GM12878 (cell line): ENCODE results near the gene ZNF367. TPM values are rescaled to one million over a fixed set of nuclear protein-coding genes. Genes with fewer than 3 reads are reported as not detected.

Experiments
- ATAC-seq: fragments of 200-7000 bp; cut with Tn5 transposase; 3 replicates; pipeline ENCODE4 v1.9.1; 2020; ENCODE audit warnings: mild to moderate bottlenecking, moderate library complexity
- BruUV-seq: library from RNA; stranded (reverse); fragments of 400-500 nt; replicated peaks from 2 replicates; lab custom pipeline; 2021; lab: Mats Ljungman, UMichigan
- CTCF ChIA-PET: fragments of 300-600 bp; sonication (Branson Sonifier 250); formaldehyde crosslinking; extraction: SDS; loops from one replicate; lab custom pipeline; 2021; ENCODE audit warnings: inconsistent platforms; lab: Yijun Ruan, JAX
- POLR2A ChIA-PET: fragments of 350-600 bp; formaldehyde crosslinking; extraction: SDS; loops from one replicate; lab custom pipeline; 2021; ENCODE audit warnings: inconsistent platforms; lab: Charles Lee
- RAD21 ChIA-PET: fragments of 300-600 bp; sonication (Branson Sonifier 250); formaldehyde crosslinking; loops from one replicate; lab custom pipeline; 2023; ENCODE audit warnings: antibody characterized with exemption; ENCODE audit not compliant: unreplicated experiment; lab: Charles Lee
- SMC1A ChIA-PET: fragments of 300-600 bp; sonication (Branson Sonifier 250); formaldehyde crosslinking; loops from one replicate; lab custom pipeline; 2023; ENCODE audit not compliant: unreplicated experiment, uncharacterized antibody; lab: Charles Lee
- DNase-seq: peaks from one replicate; pipeline ENCODE4 v3.0.0-alpha.2; 2011; ENCODE audit warnings: low read depth, low spot score
- FAIRE-seq: peaks from 3 replicates; lab custom pipeline; 2011; peaks lifted over from hg19 to GRCh38; lab: Jason Lieb, UNC
- H2AFZ ChIP-seq: 2 replicates; pipeline ENCODE4 v1.6.0; 2011; ENCODE audit warnings: low read depth, low read length, control low read depth; ENCODE audit not compliant: control insufficient read depth
- H3K27ac ChIP-seq: 2 replicates; pipeline ENCODE4 v1.5.1; 2011; ENCODE audit warnings: control low read depth; ENCODE audit not compliant: control insufficient read depth, insufficient read depth
- H3K27me3 ChIP-seq, 2 experiments: replicated peaks in 1 of 2; 2 replicates each; pipeline versions ENCODE4 v1.6.0 to v1.6.1; 2011; ENCODE audit warnings: low read length in 1 of 2; ENCODE audit not compliant: control insufficient read depth in 2 of 2, insufficient read depth in 2 of 2
- H3K36me3 ChIP-seq, 2 experiments: 2 replicates each; pipeline ENCODE4 v1.5.1; 2011; ENCODE audit warnings: low read length in 1 of 2; ENCODE audit not compliant: control insufficient read depth in 2 of 2, insufficient read depth in 2 of 2
- H3K4me1 ChIP-seq: 2 replicates; pipeline ENCODE4 v1.6.1; 2011; ENCODE audit warnings: mild to moderate bottlenecking, low read length, moderate library complexity, mixed read lengths; ENCODE audit not compliant: control insufficient read depth, insufficient read depth
- H3K4me2 ChIP-seq: 2 replicates; pipeline ENCODE4 v1.6.0; 2011; ENCODE audit warnings: control low read depth; ENCODE audit not compliant: control insufficient read depth, insufficient read depth
- H3K4me3 ChIP-seq: fragments of 200-600 bp; sonication (generic); 2 replicates; pipeline ENCODE4 v1.5.1; 2016
- H3K79me2 ChIP-seq: 2 replicates; pipeline ENCODE4 v1.6.0; 2011; ENCODE audit warnings: low read length; ENCODE audit not compliant: control insufficient read depth, insufficient read depth
- H3K9ac ChIP-seq: 2 replicates; pipeline ENCODE4 v1.8.0; 2011; ENCODE audit warnings: low read length, control low read depth, mixed read lengths; ENCODE audit not compliant: control insufficient read depth, insufficient read depth
- H3K9me3 ChIP-seq: replicated peaks from 3 replicates; pipeline ENCODE4 v1.5.1; 2011; ENCODE audit warnings: mild to moderate bottlenecking, low read length; ENCODE audit not compliant: control insufficient read depth, insufficient read depth
- H4K20me1 ChIP-seq: 2 replicates; pipeline ENCODE4 v1.6.0; 2011; ENCODE audit not compliant: control insufficient read depth, insufficient read depth
- ASH2L ChIP-seq: fragments of 300-600, 200-600 bp; sonication (generic); IDR thresholded peaks from 2 replicates; pipeline ENCODE4 v1.6.1; 2017; ENCODE audit warnings: low read depth, mild to moderate bottlenecking, borderline replicate concordance
- BMI1 ChIP-seq: fragments of 450-650 bp; IDR thresholded peaks from 2 replicates; pipeline ENCODE4 v1.6.1; 2016; ENCODE audit warnings: mild to moderate bottlenecking, moderate library complexity, borderline replicate concordance
- ESRRA ChIP-seq: IDR thresholded peaks from 2 replicates; pipeline ENCODE4 v1.6.1; 2012; ENCODE audit warnings: mild to moderate bottlenecking, low read length, improper control_type of control experiment
- ETV6 ChIP-seq, 2 experiments: fragments of 450-650 bp in 1 of 2; IDR thresholded peaks in 1 of 2; conservative IDR thresholded peaks in 1 of 2; 2 replicates each; pipeline ENCODE4 v1.6.1; 2014; ENCODE audit warnings: antibody characterized with exemption in 1 of 2, borderline replicate concordance in 1 of 2, low read depth in 1 of 2, mild to moderate bottlenecking in 1 of 2, moderate library complexity in 1 of 2
- GATAD2B ChIP-seq: fragments of 450-650 bp; conservative IDR thresholded peaks from 2 replicates; pipeline ENCODE4 v1.6.1; 2017; ENCODE audit warnings: low read depth, mild to moderate bottlenecking, moderate library complexity
- HDAC2 ChIP-seq: fragments of 200-600 bp; sonication (generic); IDR thresholded peaks from 2 replicates; pipeline ENCODE4 v1.6.1; 2017
- JUNB ChIP-seq: IDR thresholded peaks from 2 replicates; pipeline ENCODE4 v1.6.1; 2016; ENCODE audit warnings: antibody characterized with exemption, mild to moderate bottlenecking
- KLF5 ChIP-seq: fragments of 450-650 bp; IDR thresholded peaks from 2 replicates; pipeline ENCODE4 v1.6.1; 2014; ENCODE audit warnings: mild to moderate bottlenecking; ENCODE audit not compliant: partially characterized antibody
- MEF2A ChIP-seq: IDR thresholded peaks from 2 replicates; pipeline ENCODE4 v1.6.1; 2011; ENCODE audit warnings: low read depth, mild to moderate bottlenecking, low read length, moderate library complexity; ENCODE audit not compliant: insufficient read depth
- NFXL1 ChIP-seq: fragments of 450-650 bp; IDR thresholded peaks from 2 replicates; pipeline ENCODE4 v1.6.1; 2017; ENCODE audit warnings: antibody characterized with exemption, mild to moderate bottlenecking, borderline replicate concordance
- PAX5 ChIP-seq: IDR thresholded peaks from 2 replicates; pipeline ENCODE4 v1.6.1; 2011; ENCODE audit warnings: low read depth, low read length, borderline replicate concordance
- SIX5 ChIP-seq: IDR thresholded peaks from 2 replicates; pipeline ENCODE4 v1.6.1; 2011; ENCODE audit warnings: mild to moderate bottlenecking, low read depth, low read length, moderate library complexity; ENCODE audit not compliant: severe bottlenecking
- ZBED1 ChIP-seq: IDR thresholded peaks from 2 replicates; pipeline ENCODE4 v1.6.1; 2016; ENCODE audit warnings: borderline replicate concordance
- ZZZ3 ChIP-seq: IDR thresholded peaks from 2 replicates; pipeline ENCODE4 v1.6.1; 2011; ENCODE audit warnings: low read depth; ENCODE audit not compliant: control insufficient read depth, insufficient read length
- WGBS: methylation state at CpG from one replicate; pipeline ENCODE4 v1.1.6; 2016; ENCODE audit warnings: low lambda C conversion rate; ENCODE audit not compliant: insufficient replicate concordance, insufficient coverage; ENCODE audit errors: missing lambda C conversion rate; 5-methylcytosine and 5-hydroxymethylcytosine counted together
- in situ Hi-C: fragments of 300-500 bp; cut with MboI; formaldehyde crosslinking; loops from 9 replicates; pipeline ENCODE4 v1.14.3; 2018; ENCODE audit warnings: mixed read lengths
- intact Hi-C: fragments of 100-400 bp; cut with micrococcal nuclease; formaldehyde crosslinking; loops from one replicate; pipeline ENCODE4 v1.14.2; 2022; ENCODE audit not compliant: unreplicated experiment
- polyA plus RNA-seq, 11 experiments: library from polyadenylated mRNA; depleted of rRNA in 4 of 11; unstranded in 6 of 11; stranded (reverse) in 5 of 11; fragments of >200 nt; fragmentation: Nextera tagmentation in 4 of 11; fragmentation: Illumina TruSeq in 1 of 11; extraction: Ambion mirVana in 4 of 11; extraction: Trizol in 1 of 11; gene quantifications; 1 replicate in 1 of 11; 2 replicates in 10 of 11; pipeline versions ENCODE4 v1.2.1 to v1.2.3, GENCODE V29; 2011 to 2016; ENCODE audit warnings: inconsistent platforms in 2 of 11, missing spikeins in 2 of 11, low read depth in 1 of 11
- total RNA-seq, 4 experiments: library from RNA; depleted of rRNA in 3 of 4; stranded (reverse); fragments of >200 nt in 3 of 4; fragmentation: Illumina TruSeq in 1 of 4; extraction: Trizol in 1 of 4; gene quantifications; 2 replicates each; pipeline versions ENCODE4 v1.2.1 to v1.2.3, GENCODE V29; 2013 to 2021
- TF ChIP-seq, protein P1 (sequence below): IDR thresholded peaks from 2 replicates; pipeline ENCODE4 v1.6.1; 2012; ENCODE audit warnings: improper control_type of control experiment, low read depth, low read length; ENCODE audit not compliant: insufficient replicate concordance
- TF ChIP-seq, protein P2 (sequence below): IDR thresholded peaks from 2 replicates; pipeline ENCODE4 v1.6.1; 2011; ENCODE audit warnings: mild to moderate bottlenecking, low read depth, low read length, moderate library complexity; ENCODE audit not compliant: insufficient replicate concordance
- TF ChIP-seq, protein P3 (sequence below): fragments of 450-650 bp; IDR thresholded peaks from 2 replicates; pipeline ENCODE4 v1.6.1; 2017; ENCODE audit warnings: mild to moderate bottlenecking, low read depth, inconsistent platforms; ENCODE audit not compliant: poor library complexity, severe bottlenecking

ZNF367 gene
- total and polyA plus RNA-seq, 10 of the 15 experiments (the other 5 are each of a cell fraction or from before 2014, with no cell fraction given): 2.9 to 16.3 (median 11.1) TPM

DNA sequence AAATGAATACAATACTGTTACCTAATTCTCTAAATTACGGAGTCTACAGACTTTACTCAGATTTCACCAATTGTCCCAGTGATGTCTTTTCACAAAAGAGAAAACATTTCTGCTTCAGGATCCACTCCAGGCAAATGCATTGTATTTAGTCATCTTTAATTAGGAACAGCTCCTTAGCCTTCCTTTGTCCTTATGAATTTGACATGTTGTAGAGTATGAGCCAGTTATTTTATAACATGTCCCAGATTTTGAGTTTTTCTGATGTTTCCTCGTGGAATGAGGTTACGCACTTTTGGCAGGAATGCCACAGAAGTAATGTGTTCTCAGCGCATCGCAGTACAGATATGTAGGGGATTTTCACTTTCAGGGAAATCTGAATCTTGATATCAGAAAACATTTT lies 42.3 kb upstream of the ZNF367 start:
- Histone ChIP-seq H3K36me3 (no peaks in the 10 kb centered on the region), H3K27me3 (no peaks in the 10 kb centered on the region), H3K4me1 (no peaks in the 10 kb centered on the region), H3K79me2 (no peaks in the 10 kb centered on the region), H3K9me3 (no peaks in the 10 kb centered on the region), H3K27ac (no peak overlapping the region), H2AFZ (no peak overlapping the region), H3K9ac (no peak overlapping the region), H4K20me1 (no peaks in the 10 kb centered on the region), H3K4me3 (no peak overlapping the region), H3K4me2 (no peak overlapping the region)
- ChIA-PET SMC1A (no interaction called here), RAD21 (interaction anchor here (1.3 kb wide), 1 partner anchor 18 kb away, joined by 3 read pairs; no protein-coding TSS in a partner anchor), POLR2A (interaction anchor here (0.6 kb wide), 1 partner anchor 164 kb away, joined by 3 read pairs; no protein-coding TSS in a partner anchor), CTCF (no interaction called here)
- no TSS peak for BruUV-seq
- ATAC-seq (no peak), DNase-seq (no peak), FAIRE-seq (no peak)
- TF ChIP-seq HDAC2 (no peak), ZBED1 (no peak), MEF2A (no peak), ETV6 (conservative IDR thresholded peaks at IDR 0.05 in 1 of 2, IDR thresholded peaks at IDR 0.05 in 1 of 2; ENCODE audit: borderline replicate concordance in 1 of 2, low read depth in 1 of 2) (no peak), GATAD2B (no peak), BMI1 (no peak), PAX5 (no peak), NFXL1 (no peak), ESRRA (no peak), ASH2L (no peak), KLF5 (no peak), JUNB (no peak), SIX5 (no peak), ZZZ3 (no peak)
- TF ChIP-seq, protein P1, sequence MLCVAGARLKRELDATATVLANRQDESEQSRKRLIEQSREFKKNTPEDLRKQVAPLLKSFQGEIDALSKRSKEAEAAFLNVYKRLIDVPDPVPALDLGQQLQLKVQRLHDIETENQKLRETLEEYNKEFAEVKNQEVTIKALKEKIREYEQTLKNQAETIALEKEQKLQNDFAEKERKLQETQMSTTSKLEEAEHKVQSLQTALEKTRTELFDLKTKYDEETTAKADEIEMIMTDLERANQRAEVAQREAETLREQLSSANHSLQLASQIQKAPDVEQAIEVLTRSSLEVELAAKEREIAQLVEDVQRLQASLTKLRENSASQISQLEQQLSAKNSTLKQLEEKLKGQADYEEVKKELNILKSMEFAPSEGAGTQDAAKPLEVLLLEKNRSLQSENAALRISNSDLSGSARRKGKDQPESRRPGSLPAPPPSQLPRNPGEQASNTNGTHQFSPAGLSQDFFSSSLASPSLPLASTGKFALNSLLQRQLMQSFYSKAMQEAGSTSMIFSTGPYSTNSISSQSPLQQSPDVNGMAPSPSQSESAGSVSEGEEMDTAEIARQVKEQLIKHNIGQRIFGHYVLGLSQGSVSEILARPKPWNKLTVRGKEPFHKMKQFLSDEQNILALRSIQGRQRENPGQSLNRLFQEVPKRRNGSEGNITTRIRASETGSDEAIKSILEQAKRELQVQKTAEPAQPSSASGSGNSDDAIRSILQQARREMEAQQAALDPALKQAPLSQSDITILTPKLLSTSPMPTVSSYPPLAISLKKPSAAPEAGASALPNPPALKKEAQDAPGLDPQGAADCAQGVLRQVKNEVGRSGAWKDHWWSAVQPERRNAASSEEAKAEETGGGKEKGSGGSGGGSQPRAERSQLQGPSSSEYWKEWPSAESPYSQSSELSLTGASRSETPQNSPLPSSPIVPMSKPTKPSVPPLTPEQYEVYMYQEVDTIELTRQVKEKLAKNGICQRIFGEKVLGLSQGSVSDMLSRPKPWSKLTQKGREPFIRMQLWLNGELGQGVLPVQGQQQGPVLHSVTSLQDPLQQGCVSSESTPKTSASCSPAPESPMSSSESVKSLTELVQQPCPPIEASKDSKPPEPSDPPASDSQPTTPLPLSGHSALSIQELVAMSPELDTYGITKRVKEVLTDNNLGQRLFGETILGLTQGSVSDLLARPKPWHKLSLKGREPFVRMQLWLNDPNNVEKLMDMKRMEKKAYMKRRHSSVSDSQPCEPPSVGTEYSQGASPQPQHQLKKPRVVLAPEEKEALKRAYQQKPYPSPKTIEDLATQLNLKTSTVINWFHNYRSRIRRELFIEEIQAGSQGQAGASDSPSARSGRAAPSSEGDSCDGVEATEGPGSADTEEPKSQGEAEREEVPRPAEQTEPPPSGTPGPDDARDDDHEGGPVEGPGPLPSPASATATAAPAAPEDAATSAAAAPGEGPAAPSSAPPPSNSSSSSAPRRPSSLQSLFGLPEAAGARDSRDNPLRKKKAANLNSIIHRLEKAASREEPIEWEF: no peak
- TF ChIP-seq, protein P2, sequence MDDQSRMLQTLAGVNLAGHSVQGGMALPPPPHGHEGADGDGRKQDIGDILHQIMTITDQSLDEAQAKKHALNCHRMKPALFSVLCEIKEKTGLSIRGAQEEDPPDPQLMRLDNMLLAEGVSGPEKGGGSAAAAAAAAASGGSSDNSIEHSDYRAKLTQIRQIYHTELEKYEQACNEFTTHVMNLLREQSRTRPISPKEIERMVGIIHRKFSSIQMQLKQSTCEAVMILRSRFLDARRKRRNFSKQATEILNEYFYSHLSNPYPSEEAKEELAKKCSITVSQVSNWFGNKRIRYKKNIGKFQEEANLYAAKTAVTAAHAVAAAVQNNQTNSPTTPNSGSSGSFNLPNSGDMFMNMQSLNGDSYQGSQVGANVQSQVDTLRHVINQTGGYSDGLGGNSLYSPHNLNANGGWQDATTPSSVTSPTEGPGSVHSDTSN: no peak
- TF ChIP-seq, protein P3, sequence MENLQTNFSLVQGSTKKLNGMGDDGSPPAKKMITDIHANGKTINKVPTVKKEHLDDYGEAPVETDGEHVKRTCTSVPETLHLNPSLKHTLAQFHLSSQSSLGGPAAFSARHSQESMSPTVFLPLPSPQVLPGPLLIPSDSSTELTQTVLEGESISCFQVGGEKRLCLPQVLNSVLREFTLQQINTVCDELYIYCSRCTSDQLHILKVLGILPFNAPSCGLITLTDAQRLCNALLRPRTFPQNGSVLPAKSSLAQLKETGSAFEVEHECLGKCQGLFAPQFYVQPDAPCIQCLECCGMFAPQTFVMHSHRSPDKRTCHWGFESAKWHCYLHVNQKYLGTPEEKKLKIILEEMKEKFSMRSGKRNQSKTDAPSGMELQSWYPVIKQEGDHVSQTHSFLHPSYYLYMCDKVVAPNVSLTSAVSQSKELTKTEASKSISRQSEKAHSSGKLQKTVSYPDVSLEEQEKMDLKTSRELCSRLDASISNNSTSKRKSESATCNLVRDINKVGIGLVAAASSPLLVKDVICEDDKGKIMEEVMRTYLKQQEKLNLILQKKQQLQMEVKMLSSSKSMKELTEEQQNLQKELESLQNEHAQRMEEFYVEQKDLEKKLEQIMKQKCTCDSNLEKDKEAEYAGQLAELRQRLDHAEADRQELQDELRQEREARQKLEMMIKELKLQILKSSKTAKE: no peak
- intact Hi-C loops (no loop called here), in situ Hi-C loops (no loop called here)
- WGBS: 80% methylated on average over 5 of the region's 5 CpGs
